Panc1 (cell line): ENCODE measurements around the gene DUSP3. TPM values are rescaled to one million over a fixed set of nuclear protein-coding genes. Genes with fewer than 3 reads are reported as not detected.
A peak's percentile ranks its signal among the peaks of the same experiment; 100 is the strongest.

Source experiments
- ATAC-seq: fragments of 200-7000 bp; cut with Tn5 transposase; 2 replicates; pipeline ENCODE4 v1.9.1; 2020; ENCODE audit warnings: mild to moderate bottlenecking, moderate library complexity
- BruUV-seq: library from RNA; stranded (reverse); fragments of 400-500 nt; replicated peaks from 2 replicates; lab custom pipeline; 2021; lab: Mats Ljungman, UMichigan
- CTCF ChIA-PET: fragments of 300-600 bp; sonication (Branson Sonifier 250); formaldehyde crosslinking; loops from one replicate; lab custom pipeline; 2022; ENCODE audit warnings: antibody characterized with exemption; lab: Charles Lee
- POLR2A ChIA-PET: fragments of 300-600 bp; sonication (Branson Sonifier 250); formaldehyde crosslinking; loops from one replicate; lab custom pipeline; 2022; ENCODE audit warnings: antibody characterized with exemption; lab: Charles Lee
- DNase-seq: peaks from one replicate; pipeline ENCODE4 v3.0.0-alpha.2; 2010; ENCODE audit warnings: low read depth, low spot score
- H3K27ac ChIP-seq: 2 replicates; pipeline ENCODE4 v1.5.1; 2011; ENCODE audit warnings: mild to moderate bottlenecking, low read length, inconsistent platforms
- H3K27me3 ChIP-seq: fragments of 200-500 bp; sonication (Bioruptor generic); 2 replicates; pipeline ENCODE4 v1.6.0; 2014; ENCODE audit warnings: low read length, inconsistent platforms; ENCODE audit not compliant: control insufficient read depth, insufficient read depth
- H3K36me3 ChIP-seq: fragments of 200-500 bp; sonication (Bioruptor generic); 2 replicates; pipeline ENCODE4 v1.5.1; 2014; ENCODE audit warnings: inconsistent platforms, mild to moderate bottlenecking, low read length, moderate library complexity; ENCODE audit not compliant: control insufficient read depth, insufficient read depth
- H3K4me1 ChIP-seq: 2 replicates; pipeline ENCODE4 v1.5.1; 2011; ENCODE audit warnings: inconsistent platforms, mild to moderate bottlenecking, low read length, moderate library complexity; ENCODE audit not compliant: control insufficient read depth, insufficient read depth
- H3K4me3 ChIP-seq, 2 experiments: 2 replicates each; pipeline ENCODE4 v1.5.1; 2011 to 2012; ENCODE audit warnings: low read depth in 2 of 2, low read length in 2 of 2, mild to moderate bottlenecking in 2 of 2, inconsistent platforms in 1 of 2, moderate library complexity in 1 of 2
- H3K9me3 ChIP-seq: fragments of 200-500 bp; sonication (Bioruptor generic); 2 replicates; pipeline ENCODE4 v1.5.1; 2014; ENCODE audit warnings: low read depth, mild to moderate bottlenecking, inconsistent platforms, low read length, moderate library complexity; ENCODE audit not compliant: control insufficient read depth, insufficient read depth
- POLR2AphosphoS5 ChIP-seq: IDR thresholded peaks from 2 replicates; pipeline ENCODE4 v1.6.1; 2012; ENCODE audit warnings: mild to moderate bottlenecking, low read depth, low read length, moderate library complexity
- SIN3A ChIP-seq: IDR thresholded peaks from 2 replicates; pipeline ENCODE4 v1.6.1; 2012; ENCODE audit warnings: low read depth, mild to moderate bottlenecking, low read length, moderate library complexity, borderline replicate concordance; ENCODE audit not compliant: insufficient read depth
- TCF7L2 ChIP-seq: IDR thresholded peaks from 2 replicates; pipeline ENCODE4 v1.6.1; 2011; ENCODE audit warnings: mild to moderate bottlenecking, low read depth, low read length, inconsistent platforms
- in situ Hi-C: cut with HindIII; loops from 2 replicates; pipeline ENCODE4 v1.10.0; 2016; ENCODE audit warnings: low sequenced_read_pairs, low pct_unique_long_range_greater_than_20kb
- intact Hi-C: fragments of 100-400 bp; cut with micrococcal nuclease; formaldehyde crosslinking; loops from one replicate; pipeline ENCODE4 v1.10.0; 2022; ENCODE audit not compliant: unreplicated experiment
- total RNA-seq: library from RNA; stranded (reverse); gene quantifications from one replicate; pipeline ENCODE4 v1.2.1, GENCODE V29; 2021; ENCODE audit not compliant: unreplicated experiment
- TF ChIP-seq, protein P1 (sequence below), 2 experiments: IDR thresholded peaks; 2 replicates each; pipeline ENCODE4 v1.6.1; 2011 to 2012; ENCODE audit warnings: low read depth in 2 of 2, control low read depth in 1 of 2, low read length in 1 of 2, mild to moderate bottlenecking in 1 of 2, moderate library complexity in 1 of 2; ENCODE audit not compliant: insufficient read depth in 1 of 2
- TF ChIP-seq, protein P2 (sequence below): fragments of 450-650 bp; IDR thresholded peaks from 2 replicates; pipeline ENCODE4 v1.5.1; 2017; ENCODE audit warnings: mild to moderate bottlenecking

Gene DUSP3
- total RNA-seq, 1 experiment from 2014 or later, result 41.6 TPM

DNA sequence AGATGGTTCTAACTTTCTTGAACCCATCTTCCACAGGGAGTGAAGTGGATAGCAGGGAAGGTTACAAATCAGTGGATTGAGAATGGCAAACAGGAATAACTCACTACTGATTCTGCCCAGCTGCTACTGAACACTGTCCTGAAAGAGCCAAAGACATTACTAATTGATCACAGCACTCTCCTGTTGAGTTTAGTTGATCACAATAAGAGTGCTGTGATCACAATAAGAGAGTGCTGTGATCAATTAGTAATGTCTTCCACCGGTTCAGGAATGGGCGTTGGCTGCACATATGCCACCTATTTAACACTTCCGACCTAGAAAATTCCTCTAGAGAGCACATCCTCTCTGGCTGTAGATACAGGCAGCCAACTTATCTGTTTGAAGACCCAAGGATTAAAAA is 12.8 kb upstream of the DUSP3 start:
- CTCF ChIA-PET, result no interaction called here
- no peaks in the 10 kb centered on the region for H3K27me3 ChIP-seq
- no peaks in the 10 kb centered on the region for H3K36me3 ChIP-seq
- POLR2A ChIA-PET, result no interaction called here
- no peak overlapping the region for H3K27ac ChIP-seq
- no peak overlapping the region for H3K4me3 ChIP-seq
- no peak for DNase-seq
- in situ Hi-C loops (no loop called here), intact Hi-C loops (no loop called here)
- peak; percentile 78 for ATAC-seq
- BruUV-seq, result no TSS peak
- TF ChIP-seq POLR2AphosphoS5 (no peak), TCF7L2 (no peak), SIN3A (no peak)
- TF ChIP-seq, protein P1, sequence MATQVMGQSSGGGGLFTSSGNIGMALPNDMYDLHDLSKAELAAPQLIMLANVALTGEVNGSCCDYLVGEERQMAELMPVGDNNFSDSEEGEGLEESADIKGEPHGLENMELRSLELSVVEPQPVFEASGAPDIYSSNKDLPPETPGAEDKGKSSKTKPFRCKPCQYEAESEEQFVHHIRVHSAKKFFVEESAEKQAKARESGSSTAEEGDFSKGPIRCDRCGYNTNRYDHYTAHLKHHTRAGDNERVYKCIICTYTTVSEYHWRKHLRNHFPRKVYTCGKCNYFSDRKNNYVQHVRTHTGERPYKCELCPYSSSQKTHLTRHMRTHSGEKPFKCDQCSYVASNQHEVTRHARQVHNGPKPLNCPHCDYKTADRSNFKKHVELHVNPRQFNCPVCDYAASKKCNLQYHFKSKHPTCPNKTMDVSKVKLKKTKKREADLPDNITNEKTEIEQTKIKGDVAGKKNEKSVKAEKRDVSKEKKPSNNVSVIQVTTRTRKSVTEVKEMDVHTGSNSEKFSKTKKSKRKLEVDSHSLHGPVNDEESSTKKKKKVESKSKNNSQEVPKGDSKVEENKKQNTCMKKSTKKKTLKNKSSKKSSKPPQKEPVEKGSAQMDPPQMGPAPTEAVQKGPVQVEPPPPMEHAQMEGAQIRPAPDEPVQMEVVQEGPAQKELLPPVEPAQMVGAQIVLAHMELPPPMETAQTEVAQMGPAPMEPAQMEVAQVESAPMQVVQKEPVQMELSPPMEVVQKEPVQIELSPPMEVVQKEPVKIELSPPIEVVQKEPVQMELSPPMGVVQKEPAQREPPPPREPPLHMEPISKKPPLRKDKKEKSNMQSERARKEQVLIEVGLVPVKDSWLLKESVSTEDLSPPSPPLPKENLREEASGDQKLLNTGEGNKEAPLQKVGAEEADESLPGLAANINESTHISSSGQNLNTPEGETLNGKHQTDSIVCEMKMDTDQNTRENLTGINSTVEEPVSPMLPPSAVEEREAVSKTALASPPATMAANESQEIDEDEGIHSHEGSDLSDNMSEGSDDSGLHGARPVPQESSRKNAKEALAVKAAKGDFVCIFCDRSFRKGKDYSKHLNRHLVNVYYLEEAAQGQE (IDR thresholded peaks at IDR 0.05; ENCODE audit: insufficient read depth in 1 of 2, low read depth in 2 of 2, low read length in 1 of 2), result no peak
- TF ChIP-seq, protein P2, sequence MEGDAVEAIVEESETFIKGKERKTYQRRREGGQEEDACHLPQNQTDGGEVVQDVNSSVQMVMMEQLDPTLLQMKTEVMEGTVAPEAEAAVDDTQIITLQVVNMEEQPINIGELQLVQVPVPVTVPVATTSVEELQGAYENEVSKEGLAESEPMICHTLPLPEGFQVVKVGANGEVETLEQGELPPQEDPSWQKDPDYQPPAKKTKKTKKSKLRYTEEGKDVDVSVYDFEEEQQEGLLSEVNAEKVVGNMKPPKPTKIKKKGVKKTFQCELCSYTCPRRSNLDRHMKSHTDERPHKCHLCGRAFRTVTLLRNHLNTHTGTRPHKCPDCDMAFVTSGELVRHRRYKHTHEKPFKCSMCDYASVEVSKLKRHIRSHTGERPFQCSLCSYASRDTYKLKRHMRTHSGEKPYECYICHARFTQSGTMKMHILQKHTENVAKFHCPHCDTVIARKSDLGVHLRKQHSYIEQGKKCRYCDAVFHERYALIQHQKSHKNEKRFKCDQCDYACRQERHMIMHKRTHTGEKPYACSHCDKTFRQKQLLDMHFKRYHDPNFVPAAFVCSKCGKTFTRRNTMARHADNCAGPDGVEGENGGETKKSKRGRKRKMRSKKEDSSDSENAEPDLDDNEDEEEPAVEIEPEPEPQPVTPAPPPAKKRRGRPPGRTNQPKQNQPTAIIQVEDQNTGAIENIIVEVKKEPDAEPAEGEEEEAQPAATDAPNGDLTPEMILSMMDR, result no peak
- no peaks in the 10 kb centered on the region for H3K4me1 ChIP-seq
- H3K9me3 ChIP-seq, result no peaks in the 10 kb centered on the region

DNA sequence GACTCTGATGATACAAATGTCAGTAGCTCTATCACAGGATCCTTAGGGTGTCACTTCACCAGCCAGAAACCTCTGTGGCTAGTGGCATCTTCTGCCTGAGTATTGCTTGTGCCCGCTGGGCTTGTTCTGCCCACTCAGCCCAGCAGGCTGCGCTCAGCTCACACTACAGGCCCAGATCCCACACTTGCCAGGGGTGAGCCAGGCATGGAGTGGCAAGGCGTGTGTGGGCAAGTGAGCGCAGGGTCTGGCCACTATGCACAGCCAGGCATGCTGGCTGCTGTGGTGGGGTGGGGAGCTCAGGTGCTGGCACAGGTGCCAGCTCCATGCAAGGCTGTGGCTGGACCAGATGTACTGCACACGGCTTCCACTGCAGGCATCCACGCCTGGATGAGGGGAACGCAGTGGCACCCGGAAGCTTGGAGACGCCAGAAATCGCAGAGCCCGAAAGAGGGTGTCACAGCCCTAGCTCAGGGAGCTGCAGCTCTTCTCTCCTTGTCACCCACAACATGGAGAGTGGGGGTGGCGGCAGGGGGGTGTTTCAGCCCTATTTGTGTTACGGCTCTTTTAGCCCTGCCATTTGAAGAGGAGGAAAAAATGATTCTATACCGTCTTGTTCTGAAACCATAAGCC is 11.6 kb upstream of the DUSP3 start:
- ChIA-PET CTCF (interaction anchor here (0.6 to 0.9 kb wide), 2 partner anchors 56 to 61 kb away, joined by 4 to 6 read pairs; no protein-coding TSS in a partner anchor), POLR2A (no interaction called here)
- no peak for TF ChIP-seq POLR2AphosphoS5
- TF ChIP-seq, protein P2, result peak; percentile 46
- TF ChIP-seq, protein P1 (IDR thresholded peaks at IDR 0.05; ENCODE audit: insufficient read depth in 1 of 2, low read depth in 2 of 2, low read length in 1 of 2), result no peak
- TF ChIP-seq TCF7L2, result no peak
- no peak for TF ChIP-seq SIN3A
- H3K36me3 ChIP-seq, result no peaks in the 10 kb centered on the region
- no peak for DNase-seq
- no peaks in the 10 kb centered on the region for H3K9me3 ChIP-seq
- intact Hi-C loops, result no loop called here
- ATAC-seq, result peak; percentile 78
- no peaks in the 10 kb centered on the region for H3K27me3 ChIP-seq
- H3K4me3 ChIP-seq, result no peak overlapping the region
- H3K4me1 ChIP-seq, result no peaks in the 10 kb centered on the region
- no peak overlapping the region for H3K27ac ChIP-seq
- BruUV-seq, result no TSS peak
- in situ Hi-C loops, result no loop called here
